GM19099 (cell line): Measurements from ENCODE around the gene MAPK10.

ENCODE experiments used
- POLR2A ChIP-seq: IDR thresholded peaks from 3 replicates; pipeline ENCODE4 v1.6.1; 2011; ENCODE audit warnings: low read depth; ENCODE audit not compliant: insufficient read length; ENCODE audit errors: extremely low read depth

The MAPK10 gene

DNA sequence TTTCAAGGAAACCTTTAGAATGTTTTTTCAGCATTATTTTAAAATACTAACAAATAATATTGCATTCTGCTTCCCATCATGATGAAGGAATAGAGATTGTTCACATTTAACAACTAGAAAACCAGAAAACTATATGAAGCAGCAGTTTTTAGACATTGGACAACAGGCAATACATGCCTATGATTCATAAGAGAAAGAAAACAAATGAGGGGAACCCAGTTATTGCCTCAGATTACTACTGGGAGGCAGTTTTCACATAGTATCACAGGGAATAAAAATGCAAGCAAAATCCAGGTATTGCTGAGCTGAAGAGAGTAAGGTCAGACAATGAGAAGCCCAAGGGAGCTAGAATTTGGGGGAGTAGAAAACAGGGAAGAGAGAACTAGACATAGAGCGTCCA, 373.6 kb downstream of the MAPK10 start:
- TF ChIP-seq POLR2A, result no peak

DNA sequence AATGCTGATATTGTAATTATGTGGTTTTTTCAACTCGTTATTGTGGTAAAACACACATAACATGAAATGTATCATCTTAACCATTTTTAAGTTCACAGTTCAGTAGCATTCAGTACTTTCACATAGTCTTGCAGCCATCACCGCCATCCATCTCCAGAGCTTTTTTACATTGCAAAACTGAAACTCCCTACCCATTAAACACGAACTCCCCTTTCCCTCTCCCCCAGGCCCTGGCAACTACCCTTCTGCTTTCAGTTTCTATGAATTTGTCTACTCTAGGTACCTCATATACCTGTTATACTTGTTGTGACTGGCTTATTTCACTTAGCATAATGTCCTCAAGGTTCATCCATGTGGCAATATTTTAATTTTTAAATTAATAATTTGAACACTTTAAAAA, 380.6 kb downstream of the MAPK10 start:
- no peak for TF ChIP-seq POLR2A

DNA sequence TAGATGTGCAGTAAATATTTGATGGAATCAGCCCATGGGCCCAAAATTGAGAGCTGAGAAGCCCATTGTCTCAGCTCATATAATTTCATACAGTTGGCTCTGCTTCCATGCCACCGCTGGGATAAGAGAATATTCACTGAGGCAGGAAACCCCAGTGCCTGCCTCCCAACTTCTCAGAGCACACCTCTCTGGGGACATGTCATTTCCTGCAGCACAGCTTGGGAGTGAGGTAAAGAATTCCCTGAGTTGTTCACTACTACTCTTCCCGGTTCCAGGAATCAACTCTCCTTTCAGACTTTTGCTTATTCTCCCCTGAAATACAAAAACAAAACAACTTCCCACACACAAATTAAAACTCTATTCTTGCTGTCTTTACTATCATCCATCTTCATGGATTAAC, 389.3 kb downstream of the MAPK10 start:
- TF ChIP-seq POLR2A, result no peak

DNA sequence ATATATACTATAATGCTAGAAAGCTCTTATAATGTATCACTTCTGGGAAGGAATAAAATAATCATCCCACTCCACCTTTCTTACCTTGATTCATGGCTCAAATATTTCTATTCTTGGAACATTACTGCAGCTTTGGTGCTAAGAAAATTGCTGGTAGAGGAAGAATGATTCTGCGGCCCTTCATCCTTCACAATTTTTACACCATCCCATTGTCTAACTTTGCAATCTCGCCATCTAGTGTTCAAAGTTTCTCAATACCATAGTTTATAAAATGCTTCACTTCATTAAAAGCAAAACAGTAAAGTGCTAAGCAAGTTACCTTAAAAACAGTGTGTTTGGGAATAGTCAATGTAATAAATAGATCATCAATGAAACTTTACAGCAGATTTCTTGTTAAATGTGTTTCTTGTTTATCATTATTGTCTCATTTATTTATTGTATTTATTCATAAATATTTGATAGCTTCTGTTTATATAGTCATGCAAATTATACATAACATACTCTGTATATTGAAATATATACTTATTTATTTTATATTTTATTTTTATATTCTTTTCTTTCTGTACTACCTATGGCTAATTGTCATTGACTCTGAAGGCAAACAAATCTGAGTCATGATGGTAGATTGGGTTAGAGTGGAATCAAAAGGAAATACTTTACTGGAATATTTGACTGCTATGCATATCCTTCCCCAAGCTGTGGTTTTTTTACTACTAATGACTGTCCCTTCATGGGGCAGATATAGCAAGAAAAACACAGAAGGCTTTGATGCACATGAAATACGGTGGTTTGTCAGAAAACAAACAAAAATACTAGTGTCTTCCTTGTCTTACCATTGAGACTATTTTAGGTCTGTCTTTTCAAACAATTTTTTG, 390.7 kb downstream of the MAPK10 start:
- TF ChIP-seq POLR2A, result no peak

DNA sequence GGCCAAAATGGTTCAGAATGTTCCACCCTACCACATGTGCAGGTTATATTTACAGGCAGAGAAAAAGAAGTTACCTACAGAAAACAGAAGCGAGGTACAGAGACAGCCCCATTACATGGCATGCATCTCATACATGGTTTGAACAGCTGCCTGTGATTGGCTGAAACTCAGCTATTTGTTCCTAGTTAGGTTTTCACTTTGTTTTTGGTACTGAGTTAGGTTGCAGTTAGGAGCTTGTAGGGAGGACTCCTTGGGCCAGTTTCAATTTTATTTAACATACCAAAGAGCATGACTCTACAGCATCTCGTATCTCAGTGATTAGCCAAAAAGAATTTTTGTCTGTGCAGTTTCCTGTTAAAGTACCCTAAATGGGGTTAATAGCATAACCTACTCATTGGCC, 392.0 kb downstream of the MAPK10 start:
- TF ChIP-seq POLR2A, result no peak

DNA sequence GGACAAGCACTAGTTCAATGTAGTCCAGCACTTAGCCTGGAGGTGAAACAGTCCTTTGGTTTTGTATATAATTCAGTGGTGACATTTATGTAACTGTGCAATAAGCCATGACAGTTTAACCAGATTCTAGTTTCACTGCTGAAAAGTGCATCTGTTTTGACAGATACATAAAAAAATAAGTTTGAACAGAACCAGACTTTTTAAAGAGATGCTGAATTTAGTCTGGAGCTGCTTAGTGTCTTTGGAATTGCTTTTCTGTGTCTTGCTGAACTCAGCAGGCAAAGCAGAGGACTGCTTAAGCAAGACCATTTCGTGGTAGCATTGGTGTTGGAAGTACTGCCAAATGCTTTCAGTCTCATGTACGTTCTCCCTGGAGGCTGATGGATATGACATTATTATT, 393.5 kb downstream of the MAPK10 start:
- no peak for TF ChIP-seq POLR2A

DNA sequence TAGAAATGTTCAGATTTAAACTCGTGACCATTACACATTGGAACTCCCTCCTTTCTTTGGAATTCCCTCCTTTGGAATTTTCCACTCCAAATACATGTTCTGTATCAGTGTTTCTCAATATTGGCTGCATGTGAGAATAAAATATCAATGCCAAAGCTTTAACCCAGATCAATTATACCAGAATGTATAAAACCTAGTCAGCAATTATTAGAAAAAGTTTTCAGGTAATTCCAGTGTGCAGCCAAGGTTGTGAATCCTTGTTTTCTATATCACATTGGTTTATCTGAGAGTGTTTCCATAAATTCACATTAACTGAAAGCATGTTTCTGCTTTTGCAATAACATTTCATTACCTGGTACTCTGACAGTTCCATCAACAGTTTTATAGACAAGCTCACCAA, 394.3 kb downstream of the MAPK10 start:
- no peak for TF ChIP-seq POLR2A

DNA sequence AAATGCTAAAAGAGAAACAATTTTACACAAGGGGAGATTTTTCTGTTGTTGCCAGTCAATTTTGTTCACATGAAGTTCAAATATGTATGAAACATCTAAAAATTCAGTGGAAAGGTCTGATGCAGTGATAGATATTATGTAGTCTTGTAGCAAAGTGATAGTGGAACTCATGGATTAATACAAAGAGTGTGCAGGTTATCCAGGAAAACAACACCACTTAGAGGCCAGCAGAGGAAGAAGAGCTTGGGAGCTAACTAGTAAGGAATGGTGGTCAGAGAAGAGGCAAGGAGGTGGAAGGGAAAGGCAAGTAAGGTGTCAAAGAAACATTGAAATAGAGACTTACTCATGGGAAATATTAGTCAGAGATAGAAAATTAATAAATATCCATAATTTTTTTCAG, 395.6 kb downstream of the MAPK10 start:
- TF ChIP-seq POLR2A, result no peak

DNA sequence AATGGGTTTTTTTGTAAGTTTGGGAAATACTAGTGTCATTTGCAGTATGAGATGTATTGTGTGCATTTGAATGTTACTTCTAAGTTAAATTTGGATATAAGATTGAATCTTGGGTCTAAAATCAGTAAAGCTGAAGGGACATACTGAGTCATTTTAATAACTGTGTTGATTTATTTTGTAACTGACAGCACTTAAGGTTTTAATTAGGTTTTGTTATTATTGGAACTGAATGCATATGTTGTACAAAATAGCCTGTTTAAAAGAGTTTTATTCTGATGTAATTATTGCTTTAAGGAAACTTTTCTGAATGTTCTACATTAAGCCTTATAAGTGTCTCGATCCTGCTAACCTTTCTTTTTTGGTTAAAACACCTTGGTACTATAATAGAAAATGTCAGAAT, 396.6 kb downstream of the MAPK10 start:
- no peak for TF ChIP-seq POLR2A

DNA sequence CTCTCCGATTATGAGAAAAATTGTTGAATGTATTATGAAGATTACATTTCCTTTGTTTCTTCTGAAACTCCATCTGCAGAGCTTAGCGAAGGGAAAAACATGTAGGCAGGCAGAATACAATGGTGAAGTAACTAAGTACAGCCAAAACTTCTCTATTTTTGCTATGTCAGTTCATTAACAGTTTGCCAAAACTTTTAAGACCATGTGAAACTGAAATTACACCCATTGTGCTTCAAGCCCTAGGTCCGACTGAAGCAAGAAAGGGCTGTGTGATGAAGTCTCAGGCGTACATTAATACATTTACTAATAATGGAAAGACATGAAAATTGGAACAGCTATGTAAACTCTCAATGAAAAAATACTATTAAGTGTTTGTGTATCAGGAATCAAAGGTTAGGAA, 398.0 kb downstream of the MAPK10 start:
- TF ChIP-seq POLR2A, result no peak

DNA sequence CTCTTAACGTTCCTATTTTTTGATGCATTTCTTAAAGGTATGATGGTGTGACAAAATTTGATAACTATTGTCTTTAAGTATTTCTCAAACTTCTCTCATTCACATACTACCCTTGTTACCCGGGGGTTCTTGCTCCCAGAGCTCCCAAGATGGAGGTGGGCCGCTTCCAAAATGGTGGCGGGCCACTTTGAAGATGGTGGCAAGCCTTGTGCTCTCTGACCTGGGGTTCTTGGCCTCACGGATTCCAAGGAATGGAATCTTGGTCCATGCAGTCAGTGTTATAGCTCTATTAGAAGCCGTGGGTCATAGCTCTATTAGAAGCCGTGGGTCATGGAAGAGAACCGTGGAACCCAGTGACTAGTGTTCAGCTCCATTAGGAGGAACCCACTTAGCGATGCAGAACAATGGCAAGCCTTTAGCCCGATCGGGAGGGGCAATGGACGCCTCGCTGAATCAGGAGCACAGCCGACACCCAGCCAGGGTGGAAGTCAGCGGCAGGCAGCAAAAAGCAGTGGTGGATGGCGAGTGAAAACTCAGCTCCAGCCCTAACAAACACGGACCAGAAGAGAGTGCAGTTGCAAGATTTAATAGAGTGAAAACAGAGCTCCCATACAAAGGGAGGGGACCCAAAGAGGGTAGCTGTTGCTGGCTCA, 403.4 kb downstream of the MAPK10 start:
- no peak for TF ChIP-seq POLR2A

DNA sequence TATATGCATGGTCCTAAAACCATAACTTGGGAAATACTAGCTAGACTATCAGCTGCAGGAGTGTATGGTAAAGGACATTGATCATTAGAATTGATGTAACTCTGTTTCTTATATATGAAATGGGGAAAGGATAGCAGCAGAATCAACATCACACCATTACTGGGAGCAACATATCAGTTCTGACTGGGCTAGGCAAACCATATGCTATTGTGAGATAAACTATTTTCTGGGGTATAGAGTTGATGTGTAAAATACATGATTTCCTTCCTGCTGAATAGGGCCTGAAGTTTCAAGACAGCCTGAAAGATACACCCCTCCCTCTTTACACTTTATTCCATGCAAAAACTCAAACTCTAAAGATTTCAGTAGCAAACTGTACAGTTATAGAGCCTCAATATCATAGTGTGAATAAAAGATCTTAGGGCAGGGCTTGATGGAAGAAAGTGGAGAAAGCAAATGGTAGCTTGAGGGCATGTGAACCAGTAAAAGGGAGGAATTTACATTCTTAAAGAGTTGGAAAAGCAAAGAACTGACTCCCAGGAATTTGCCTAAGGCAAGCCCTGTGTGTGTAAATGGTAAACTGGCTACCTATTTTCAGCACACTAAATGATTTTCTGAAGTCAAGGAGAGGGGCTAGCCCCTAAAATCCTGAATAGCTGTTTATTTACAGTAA, 404.1 kb downstream of the MAPK10 start:
- TF ChIP-seq POLR2A, result no peak

DNA sequence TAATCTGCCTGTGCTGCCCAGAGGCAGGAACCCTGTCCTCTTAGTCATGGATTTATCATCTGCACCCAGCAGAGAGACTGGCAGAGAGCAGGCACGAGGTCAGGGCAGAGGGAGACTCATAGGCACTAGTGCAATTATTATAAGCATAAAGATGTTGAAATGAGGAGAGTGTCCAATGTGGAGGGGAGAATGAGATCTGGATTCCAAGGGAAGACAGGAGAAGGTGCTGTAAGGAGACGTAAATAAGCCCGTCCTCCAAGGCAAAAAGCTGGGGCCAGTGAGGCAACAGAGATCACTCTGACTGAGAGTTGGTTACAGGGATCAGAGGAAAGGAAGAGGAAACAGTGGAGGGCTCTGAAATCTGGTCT, 406.2 kb downstream of the MAPK10 start:
- TF ChIP-seq POLR2A, result no peak

DNA sequence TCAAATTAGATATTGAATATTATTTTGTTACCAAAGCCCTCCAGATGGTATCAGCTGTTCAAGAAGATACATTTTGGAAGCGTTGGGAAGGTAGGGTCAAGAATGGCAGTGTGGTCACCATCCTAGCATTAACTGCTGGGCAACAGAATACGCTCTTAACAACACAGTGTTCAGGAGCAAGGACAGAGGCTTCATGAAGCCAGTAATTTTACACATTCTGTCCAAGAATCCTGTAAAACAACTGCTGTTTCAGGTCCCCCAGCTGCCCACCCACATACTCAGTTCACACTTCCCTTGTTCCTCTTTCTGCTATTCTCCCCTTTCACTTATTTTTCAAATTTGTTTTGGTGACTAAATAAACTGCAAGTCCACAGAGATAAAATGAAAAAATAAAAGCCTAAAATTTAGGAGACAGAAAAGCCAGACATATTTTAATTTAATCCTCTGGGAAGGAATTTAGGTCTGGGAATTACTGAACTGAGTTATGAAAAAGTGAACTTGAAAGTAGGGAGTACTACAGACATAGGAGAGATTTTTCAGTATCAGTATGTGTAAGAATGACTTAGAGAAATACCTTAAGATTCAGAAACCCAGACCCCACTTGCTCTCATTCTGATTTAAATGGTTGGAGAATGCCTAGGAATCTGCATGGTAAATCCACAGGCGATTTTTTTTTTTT, 406.7 kb downstream of the MAPK10 start:
- TF ChIP-seq POLR2A, result no peak

DNA sequence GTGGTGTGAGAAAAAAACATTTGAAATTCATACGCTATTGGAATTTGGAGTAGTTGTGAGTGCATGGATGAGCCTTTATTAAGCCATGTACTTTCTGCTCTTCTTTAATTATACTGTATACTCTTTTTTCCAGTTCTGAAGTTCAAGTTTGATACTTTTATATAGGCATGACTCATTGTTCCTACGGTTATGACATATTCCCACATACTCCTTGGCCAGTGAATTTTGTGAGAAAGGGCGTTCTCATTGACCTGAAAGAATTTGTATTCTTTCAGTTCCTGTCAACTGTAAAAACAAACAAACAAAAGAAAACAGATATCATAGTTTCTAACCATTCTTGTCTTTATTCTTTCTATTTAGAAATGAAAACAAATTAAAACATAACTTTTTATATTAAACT, 407.3 kb downstream of the MAPK10 start:
- TF ChIP-seq POLR2A, result no peak
